Amniotic stem cell (primary cell): ENCODE data around the gene GUCY1B1.

Experiments used
- DNase-seq: peaks from one replicate; lab custom pipeline; 2025; lab: John Stamatoyannopoulos, UW

GUCY1B1 gene

DNA sequence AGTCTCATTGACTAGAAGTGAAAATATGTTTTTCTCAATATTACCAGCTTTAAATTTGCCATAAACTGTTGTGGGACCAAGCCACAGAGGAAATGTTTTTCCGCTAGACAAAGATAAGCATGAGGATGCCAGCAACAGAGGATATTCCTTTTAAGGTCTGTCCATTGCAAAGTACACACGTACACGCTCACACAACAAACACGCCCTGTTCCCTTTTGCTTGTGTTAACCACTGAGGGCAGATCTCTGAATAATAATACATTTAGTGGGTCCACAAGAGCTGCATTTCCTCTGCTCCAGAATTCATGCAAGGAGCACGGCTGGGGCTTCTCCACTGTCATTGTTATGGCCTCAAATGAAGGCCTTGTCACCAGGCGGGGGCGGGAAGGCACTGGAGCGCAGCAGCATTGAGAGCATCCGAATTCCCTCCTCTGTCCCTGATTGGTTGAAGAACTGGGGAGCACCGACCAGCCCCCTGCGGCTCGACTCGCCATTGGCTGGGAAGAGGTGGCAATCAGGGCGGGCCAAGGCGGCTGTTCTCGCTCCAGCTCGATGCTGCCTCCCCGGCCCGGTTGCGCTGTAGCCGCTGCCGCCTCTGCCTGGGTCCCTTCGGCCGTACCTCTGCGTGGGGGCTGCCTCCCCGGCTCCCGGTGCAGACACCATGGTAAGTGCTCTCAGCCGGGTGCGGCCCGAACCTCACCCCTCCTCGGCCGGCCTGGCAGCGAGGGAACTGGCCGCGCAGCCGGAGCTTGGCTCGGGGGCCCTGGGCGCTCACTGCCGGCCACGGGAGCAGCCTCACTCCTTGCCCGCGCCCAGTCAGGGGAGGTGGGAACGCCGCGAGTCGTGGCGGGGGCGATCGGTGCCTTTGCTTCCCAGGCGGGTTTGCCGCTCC is at the start of gene GUCY1B1:
GUCY1B1 (plus strand) TSS at position 541 of the 891 bp plus-strand sequence; CDS start at position 661, 120 bp downstream.
- peak; percentile 82 for DNase-seq

DNA sequence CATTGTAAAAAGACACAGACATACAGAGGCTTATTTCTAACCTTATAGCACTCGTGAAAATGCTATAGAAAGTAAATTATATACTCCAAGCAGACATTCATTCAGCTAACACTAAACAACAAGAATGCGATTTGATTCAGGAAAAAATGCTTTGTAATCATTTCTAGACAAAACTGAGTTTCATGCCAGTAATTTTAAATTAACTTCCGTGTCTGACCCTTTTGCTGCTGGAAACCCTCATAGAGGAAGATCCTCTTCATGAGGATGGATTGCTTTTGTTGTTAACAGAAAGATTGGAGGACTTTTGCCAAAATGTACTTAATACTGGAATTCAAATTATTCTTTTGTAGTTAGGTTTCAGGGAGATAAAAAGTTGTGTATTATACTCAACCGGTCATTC is 48.9 kb upstream of the GUCY1B1 start:
- no peak for DNase-seq

DNA sequence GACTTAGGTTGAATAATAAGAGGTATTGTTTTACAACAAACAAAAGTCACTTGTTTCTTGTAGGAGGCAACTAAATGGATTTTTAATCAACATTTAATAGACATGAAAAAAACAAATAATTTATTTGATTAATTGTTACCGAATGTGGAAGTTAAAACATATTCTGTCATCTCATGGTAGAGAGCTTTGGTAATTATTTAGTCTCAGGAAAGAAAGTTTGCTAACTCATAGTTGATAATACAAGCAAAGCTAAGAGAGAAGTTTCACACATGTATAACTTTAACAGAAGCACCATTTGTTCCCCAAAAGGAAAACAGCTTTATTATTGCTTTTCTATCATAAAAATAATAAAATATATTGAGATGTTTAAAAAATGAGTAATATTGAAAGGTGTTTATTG is 47.3 kb upstream of the GUCY1B1 start:
- DNase-seq, result no peak

DNA sequence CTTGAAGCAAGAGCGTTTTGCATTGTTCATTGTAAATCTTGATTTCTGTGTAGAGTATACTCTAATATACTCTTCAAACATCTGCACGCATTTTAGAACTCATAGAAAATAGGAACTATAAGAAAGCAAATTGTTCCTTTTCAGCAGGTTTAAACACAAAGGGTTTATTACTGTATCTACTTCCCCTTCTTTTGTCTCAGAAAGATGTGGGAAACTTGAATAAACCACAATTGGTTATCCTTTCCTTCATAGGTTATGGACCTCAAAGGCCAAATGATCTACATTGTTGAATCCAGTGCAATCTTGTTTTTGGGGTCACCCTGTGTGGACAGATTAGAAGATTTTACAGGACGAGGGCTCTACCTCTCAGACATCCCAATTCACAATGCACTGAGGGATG is 46.0 kb upstream of the GUCY1B1 start:
- no peak for DNase-seq

DNA sequence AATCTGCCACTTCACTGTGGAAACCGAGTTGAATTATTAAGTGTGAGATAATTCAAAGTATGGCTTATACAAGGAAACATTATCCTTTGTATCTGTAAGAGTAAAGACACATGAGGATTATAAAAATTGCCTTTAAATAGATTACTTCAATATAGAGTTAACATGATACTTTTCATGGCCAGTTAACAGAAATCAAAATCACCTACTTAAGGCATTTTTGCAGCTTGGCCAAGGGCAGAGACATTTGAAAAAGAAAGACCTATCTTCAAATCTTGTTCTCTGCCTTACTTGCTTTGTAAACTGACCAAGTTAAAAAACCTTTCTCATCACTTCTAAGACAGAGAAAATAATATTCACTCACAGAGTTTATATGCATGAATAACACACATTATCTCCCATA is 44.9 kb upstream of the GUCY1B1 start:
- DNase-seq, result no peak

DNA sequence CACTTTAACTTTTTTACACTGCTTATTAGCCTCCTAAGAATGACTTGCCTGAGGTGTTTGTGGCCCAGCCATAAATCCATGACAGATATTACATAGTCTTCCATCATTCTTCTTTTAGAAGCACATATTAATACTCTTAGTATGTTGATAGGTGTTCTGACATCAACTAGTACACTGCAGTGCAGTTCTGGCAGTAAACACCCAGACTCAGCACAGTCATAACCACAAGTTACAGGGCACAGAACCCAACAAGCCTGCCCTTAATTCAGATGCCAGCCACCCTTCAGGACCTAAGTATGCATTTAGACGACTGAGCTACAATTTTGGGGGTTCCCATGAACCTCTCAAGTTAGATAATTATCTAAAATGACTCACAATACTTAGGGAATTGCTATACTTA is 36.5 kb upstream of the GUCY1B1 start:
- no peak for DNase-seq

DNA sequence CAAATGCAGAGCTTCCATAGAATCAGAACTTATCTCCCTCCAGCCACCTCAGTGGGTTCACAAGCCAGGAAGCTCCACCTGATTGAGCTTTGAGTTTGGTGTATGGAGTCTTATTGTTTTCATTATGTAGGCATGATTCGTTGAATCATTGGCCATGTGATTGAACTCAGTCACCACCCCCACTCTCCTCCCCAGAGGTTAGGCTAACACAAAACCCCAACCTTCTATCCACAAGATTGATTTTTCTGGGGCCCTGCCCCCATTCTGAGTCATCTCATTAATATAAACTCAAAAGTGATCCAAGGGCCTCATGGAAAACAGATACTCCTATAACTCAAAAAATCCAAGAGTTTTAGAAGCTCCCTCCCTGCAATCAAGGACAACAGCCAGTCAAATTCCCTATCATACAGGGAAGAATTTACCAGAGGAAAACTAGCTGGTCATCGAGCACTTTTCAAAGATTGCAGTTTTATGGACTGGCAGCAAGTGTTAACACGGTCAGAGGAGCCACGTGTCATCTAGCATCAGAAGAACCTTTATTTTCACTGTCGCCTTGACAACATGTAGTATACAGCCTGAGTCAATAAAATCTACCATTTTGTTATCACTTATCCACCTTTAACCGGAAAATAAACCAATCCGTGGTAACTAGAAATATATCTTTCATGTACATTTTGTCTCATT is 35.9 kb upstream of the GUCY1B1 start:
- no peak for DNase-seq

DNA sequence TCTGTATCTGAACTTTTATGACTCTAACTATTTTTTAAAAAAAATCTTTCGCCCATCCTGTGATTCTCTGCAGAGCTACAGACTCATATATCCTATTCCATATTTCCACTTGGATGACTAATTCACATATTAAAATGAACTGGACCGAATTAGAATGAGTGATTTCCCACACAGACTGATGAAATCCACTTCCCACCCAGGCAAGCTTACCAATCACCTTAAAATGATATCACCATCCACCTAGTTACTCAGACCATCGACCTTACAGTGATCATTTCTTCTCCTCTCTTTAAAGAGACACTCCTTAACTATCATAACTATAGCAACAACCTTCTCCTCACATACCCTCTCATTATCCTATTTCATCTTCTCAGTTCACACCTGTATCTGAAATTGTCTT is 34.1 kb upstream of the GUCY1B1 start:
- no peak for DNase-seq

DNA sequence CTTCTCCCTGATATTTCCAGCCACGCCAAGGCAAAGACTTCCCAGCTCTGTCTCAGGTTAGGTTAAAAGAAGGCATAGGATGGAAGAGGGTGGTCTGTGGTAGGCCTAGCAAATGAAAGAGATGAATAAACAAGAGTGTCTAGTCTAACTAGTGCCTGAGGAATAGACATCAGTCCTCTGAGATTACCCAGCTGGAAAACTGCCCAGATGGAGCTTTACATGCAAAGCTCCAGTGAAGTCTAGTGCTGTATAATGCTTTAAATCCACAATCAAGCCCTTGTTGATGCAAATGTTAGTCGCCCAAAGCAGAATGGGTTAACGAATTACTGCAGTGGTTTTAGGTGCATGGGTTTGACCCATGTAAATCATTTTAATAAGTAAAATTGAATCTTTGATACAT is 24.8 kb upstream of the GUCY1B1 start:
- DNase-seq, result no peak

DNA sequence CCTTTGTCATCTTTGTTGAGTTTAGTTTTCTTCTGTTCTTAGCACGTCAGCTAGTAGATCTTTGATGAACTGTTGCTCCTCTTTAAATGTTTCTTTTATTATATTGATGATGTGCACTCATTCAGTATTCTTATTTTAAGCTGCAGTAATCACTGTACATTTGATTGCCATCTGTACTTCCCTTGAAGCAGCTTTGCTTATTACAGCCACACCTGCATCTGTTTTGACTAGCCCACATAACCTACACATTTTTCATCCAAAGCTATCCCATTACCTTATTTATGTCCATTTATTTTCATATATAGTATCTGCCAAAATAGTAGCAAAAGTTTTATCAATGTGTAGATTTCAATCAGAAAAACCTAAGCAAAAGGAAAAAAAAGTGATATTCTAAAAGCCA is 23.9 kb upstream of the GUCY1B1 start:
- DNase-seq, result no peak

DNA sequence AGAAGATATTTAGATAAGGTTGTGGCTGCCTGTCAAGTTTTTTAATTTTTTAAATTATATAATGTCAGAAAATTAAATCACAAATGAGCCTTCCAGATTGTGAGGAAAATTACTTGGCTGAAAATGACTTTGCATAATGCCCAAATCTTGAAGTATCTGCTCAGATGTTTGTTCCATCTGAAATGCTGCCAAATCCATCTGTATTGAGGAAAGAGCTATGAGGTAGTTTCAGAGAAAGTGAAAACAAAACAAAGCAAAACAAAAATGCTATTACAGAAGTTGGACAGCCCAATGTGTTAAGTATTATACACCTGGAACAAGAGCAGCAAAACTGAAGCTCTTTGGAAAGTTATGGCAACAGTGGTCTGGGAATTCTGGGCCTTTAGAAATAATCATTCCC is 23.3 kb upstream of the GUCY1B1 start:
- no peak for DNase-seq

DNA sequence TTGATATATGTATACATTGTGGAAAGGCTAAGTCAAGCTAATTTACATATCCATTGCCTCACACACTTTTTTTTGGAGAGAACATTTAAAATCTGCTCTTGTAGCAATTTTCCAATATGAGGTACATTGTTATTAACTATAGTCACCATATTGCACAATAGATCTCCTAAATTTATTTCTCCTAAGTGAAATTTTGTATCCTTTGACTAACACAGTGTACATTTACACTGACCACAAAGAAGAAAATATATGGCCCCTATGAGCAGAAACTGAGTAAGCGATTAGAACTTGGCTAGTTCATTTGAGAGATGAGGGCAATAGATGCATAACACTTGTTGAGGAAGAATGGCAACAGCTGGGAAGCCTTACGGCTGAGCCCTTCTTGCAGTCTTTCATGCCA is 20.3 kb upstream of the GUCY1B1 start:
- no peak for DNase-seq

DNA sequence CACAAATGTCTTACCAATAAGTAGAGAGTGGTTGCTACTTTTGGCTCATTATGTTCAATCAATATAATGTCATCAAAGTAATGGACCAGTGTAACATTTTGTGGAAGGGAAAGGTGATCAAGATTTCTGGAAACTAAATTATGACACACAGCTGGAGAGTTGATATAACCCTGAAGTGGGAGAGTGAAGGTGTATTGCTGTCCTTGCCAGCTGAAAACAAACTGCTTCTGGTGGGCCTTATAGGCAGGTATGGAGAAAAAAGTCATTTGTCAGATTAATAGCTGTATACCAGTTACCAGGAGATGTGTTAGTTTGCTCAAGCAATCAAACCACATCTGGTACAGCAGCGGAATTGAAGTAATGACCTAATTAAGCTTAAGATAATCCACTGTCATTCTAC is 17.3 kb upstream of the GUCY1B1 start:
- no peak for DNase-seq

DNA sequence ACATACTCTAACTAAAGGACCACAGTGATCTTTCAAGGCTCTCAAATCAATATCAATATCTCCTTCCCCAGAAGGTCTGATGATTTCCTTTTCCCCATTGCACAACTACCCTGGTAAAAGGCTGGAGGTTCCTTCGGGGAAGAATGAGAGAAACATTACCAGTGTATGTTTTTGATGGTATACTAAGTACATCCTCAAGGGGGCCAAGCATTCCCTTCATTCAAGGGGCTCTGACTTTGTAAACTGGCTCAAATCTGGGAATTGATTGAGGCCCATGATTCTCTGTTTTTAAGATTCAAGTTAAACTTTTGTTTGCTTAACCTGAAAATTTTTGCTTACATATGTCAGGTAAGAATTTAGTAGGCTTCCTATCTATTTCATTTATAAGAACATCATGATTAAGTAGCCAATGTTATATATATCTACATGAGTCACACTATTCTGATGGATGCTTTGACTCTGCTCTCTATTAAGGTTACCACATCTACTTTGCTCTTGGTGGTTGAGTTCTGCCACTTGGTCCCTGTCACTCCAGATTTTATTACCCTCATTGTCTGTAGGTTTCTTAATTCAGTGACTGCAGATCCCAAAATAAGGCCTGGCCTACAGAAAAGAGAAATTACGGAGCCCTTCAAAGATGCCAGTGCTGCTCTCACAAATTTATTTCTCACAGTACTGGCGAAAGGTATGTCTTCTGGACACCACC is 16.4 kb upstream of the GUCY1B1 start:
- no peak for DNase-seq

DNA sequence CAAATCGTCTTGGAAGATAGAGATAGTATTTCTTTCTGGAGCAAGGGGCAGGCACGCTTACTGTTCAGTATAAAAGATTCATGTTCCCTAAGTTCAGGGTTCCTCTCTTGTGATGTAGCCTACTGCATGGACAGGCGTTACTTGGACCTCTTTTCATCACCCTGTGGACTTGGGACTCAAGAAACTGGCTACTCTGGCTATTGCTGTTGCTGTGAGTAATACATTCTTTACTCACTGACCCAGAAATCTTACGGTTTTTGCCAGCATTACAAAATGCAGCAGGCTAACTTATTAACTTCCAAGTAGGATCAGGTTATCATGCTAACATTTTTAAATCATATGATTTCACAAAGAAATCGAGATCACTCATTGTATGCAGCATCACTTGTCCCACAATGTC is 12.8 kb upstream of the GUCY1B1 start:
- DNase-seq, result no peak

DNA sequence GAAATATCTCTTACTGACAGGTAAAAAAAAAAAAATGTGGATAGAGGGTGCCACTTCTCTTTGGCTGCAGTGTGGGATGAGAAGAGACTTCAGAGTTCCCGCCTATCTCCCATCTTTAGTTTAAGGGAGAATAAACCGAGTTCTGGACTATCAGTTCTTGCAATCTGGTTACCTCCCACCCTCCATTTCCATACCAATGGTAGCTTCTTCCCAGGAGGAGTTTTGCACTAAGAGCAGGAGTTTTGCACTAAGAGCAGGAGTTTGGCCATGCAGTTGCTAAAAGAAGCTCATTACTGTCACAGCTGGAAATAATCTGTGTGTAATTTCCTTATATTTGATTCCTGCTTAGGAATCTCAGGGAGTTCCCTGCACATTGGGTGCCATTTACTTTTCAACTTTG is 10.8 kb upstream of the GUCY1B1 start:
- DNase-seq, result no peak

DNA sequence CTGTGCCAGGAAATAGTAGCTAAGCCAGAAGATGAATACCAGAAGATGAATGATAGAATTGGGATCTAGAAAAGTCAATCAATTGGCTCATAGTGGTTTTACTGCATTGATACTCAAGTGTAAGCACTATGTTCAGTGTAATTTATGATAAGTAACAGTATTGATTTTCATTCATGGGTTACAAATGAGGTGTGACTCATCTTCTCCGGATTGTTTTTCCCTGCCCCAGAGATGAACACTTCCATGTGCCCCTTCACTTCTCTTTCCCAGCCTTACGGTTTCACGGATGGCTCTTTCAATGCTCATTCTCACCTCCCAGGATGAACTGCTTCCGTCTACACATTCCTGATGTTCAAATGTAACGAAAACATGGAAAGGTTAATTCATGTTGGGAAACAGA is 9.8 kb upstream of the GUCY1B1 start:
- DNase-seq, result no peak

DNA sequence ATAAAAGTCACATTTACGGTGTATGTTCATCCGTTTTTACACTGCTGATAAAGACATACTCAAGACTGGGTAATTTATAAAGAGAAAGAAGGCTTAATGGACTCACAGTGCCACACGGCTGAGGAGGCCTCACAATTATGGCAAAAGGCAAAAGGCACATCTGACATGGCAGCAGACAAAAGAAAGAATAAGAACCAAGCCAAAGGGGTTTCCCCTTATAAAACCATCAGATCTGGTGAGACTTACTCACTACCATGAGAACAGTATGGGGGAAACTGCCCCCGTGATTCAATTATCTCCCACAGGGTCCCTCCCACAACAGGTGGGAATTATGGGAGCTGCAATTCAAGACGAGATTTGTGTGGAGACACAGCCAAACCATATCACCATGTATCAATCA is 7.3 kb upstream of the GUCY1B1 start:
- DNase-seq, result no peak

DNA sequence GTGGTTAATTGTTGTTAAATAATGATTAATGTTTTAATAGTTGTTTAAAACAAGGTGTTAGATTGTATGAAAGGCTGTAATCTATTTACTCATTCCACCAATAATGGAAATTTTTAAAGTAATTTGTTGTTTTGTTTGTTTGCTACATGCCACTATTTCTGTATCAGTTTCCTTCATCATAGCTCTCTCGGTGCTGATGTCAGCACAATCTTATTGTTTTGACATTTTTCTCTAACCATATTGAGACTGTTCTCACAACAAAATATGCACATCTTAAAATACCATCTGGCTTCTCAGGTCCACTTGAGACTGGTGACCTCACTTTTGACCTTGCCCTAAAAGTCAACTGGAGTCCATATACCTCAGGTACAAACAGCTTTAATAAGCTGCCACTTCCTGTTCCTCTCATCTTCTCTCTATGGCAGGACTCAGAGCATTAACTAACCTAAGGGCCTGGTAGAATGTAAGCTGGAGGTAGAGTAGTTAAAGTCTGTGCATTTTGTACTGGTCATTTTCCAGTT is 1.0 kb upstream of the GUCY1B1 start:
- no peak for DNase-seq

DNA sequence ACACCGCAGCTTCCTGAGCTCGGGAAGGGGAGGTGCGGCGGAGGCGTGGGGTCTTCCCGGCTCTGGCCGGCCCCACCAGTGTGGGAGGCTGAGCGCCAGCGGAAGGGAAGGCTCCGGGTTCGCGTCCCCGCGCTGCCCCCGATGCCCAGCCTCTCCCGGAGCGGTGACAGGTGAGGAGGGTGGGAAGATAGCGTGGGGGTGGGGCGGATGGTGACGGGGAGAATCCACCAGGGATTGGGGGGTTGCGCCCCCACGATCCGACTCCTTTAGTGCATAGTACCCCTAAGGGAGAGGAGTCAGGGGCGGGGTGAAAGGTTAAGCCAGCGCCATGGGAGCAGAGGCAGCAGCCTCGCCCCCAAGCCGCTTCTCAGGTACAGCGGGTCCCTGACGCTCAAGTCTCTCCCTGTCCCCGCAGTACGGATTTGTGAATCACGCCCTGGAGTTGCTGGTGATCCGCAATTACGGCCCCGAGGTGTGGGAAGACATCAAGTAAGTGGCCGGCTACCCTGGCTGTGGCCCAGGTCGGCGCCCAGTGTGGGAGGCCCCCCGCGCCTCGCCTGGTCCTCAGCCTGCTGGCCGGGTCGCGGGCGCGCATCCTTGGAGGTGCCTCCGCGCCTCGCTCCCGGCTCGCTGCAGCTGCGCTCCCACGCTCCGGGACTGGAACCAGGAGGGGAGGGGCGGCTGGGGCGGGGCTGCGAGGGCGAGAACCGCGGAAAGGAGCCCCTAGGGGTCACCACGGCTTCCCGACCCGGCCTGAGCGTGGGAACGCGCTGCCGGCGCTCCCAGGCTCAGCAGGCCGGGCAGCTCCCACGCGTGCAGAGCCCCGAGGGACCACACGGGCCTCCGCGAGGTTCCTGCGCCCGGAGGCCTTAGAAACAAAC is 791 bp downstream of the GUCY1B1 start:
- no peak for DNase-seq

DNA sequence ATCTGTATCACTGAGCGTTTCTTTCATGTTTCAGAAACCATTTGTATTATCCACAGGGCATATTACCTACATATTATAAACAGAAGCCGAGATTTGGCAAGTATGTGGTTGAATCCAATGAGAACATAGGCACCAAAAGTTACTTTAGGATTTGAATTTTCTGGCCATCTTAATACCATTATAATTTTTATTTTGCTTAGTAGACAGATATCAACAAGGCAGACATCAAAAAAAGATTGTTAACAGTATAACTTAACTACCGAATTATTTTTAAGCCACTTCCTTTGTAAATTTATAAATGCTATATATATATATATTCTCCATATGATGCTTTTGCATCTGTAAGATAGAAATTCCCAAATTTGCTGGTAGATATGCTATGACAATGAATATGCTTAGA is 2.2 kb downstream of the GUCY1B1 start:
- no peak for DNase-seq

DNA sequence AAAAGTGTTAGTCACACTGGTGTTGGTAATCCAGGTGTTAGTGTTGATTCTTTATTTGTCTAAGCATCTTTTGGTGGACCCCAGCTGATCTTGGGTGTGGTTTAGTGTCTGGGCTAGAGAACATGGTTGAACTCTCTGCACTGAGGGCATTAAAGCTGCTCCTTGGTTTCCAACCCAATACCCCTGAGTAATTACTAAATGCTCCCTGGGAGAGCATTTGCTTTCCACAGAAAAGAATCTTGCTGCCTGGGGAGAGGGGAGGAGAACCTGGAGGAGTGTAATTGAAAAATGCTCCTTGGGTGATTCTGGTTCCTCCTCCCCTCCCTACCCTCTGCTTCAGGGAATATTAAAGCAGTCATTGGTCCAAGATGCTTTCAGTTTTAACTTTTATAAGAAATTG is 3.1 kb downstream of the GUCY1B1 start:
- no peak for DNase-seq
